ENCODE results near the gene ATXN1.
A peak's percentile ranks its signal among the peaks of the same experiment; 100 is the strongest.

Gene ATXN1

DNA sequence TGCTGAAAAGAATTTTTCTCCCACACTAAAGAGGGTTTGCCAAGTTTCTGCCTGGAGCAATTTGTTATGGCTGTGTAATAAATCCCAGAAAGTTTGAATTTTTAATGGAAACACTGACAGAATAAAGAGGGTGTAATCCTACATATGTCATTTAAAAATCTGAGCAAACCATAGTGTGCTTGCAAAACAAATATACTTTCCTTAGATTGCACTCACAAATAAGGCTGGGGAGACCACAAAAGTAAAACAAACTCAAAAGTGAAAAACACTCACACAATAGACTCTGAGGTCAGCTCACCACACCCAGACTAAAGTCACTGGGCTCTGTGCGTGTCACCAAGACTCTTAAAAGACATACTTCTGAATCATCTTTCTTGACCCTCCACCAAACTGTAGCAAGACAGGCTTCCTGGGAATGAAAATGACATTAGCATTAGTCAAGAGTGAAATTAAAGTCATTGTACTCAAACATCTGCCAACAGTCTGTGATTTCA, 4.8 kb upstream of the ATXN1 start:
- H3K4me3 ChIP-seq (ENCODE audit: low read depth, low read length), result no peak overlapping the region
- TF ChIP-seq, protein P1, sequence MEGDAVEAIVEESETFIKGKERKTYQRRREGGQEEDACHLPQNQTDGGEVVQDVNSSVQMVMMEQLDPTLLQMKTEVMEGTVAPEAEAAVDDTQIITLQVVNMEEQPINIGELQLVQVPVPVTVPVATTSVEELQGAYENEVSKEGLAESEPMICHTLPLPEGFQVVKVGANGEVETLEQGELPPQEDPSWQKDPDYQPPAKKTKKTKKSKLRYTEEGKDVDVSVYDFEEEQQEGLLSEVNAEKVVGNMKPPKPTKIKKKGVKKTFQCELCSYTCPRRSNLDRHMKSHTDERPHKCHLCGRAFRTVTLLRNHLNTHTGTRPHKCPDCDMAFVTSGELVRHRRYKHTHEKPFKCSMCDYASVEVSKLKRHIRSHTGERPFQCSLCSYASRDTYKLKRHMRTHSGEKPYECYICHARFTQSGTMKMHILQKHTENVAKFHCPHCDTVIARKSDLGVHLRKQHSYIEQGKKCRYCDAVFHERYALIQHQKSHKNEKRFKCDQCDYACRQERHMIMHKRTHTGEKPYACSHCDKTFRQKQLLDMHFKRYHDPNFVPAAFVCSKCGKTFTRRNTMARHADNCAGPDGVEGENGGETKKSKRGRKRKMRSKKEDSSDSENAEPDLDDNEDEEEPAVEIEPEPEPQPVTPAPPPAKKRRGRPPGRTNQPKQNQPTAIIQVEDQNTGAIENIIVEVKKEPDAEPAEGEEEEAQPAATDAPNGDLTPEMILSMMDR (IDR thresholded peaks at IDR 0.05; ENCODE audit: low read depth, low read length), result no peak

DNA sequence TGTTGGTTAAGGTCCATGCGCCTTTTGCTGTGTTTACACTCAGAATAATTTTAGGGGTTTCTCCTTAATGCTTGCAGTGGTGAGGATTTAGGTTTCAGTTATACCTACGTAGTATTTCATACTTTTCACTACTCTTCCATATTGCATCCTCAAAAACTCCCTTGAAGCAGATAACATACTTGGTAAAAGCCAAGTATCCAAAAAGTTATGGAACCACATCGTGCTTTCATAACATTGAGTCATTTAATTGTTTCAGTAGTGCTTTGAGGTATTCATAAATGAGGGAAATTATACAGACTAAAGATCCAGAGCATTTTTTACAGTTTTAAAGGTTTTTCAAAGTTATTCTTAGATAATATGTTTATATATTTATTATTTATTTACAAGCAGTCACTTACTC, 4.0 kb upstream of the ATXN1 start:
- TF ChIP-seq, protein P1 (IDR thresholded peaks at IDR 0.05; ENCODE audit: low read depth, low read length), result no peak
- H3K4me3 ChIP-seq (ENCODE audit: low read depth, low read length), result no peak overlapping the region

GRCh38 chr6:16764188-16764950, 3.1 kb upstream of the ATXN1 start:
- no peak overlapping the region for H3K4me3 ChIP-seq (ENCODE audit: low read depth, low read length)
- TF ChIP-seq, protein P1 (IDR thresholded peaks at IDR 0.05; ENCODE audit: low read depth, low read length), result no peak

DNA sequence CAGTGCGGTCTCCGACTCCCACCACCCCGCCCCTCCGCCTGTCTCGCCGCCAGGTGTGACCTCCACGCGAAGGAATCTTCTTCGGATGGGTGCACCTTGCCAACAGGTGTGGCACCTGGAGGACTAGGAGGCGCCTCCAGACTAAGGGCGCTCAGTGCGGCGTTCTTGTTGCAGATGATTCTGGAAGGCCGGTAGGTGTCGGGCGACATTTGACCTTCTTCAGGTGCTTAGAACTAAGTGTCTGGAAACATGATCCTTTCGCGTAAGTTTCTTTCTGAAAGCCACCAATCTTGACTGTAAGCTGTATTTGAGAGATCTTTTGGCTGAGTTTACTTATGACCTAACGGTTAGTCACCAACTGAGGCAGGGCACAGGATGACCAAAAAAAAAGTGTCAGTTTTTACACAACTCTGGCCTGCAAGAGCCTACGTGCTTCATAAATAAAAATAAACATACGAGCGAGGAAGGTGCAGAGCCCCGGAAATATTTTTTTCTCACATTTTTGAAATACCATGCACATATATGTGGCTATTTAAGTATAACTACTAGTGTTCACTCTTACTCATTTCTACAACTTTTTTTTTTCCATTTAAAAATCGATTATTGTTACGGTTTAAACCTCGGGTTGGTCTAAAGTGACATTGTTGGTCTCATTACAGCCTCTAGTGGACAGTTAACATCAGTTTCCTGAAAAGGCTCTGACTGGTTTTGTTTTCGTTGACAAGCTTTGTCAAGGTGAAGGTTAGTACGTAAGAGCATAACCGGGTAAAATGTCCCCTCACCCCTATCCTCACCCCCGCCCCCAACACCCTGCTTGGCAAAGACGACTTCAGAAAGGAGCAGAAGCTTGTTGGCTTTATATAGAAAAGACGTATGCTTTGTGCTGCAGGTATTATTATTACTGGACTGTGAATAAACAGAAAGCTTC, 1.6 kb upstream of the ATXN1 start:
- H3K4me3 ChIP-seq (ENCODE audit: low read depth, low read length), result peak overlapping the region; percentile 71
- TF ChIP-seq, protein P1 (IDR thresholded peaks at IDR 0.05; ENCODE audit: low read depth, low read length), result peak; percentile 75

- TF ChIP-seq, protein P1 (IDR thresholded peaks at IDR 0.05; ENCODE audit: low read depth, low read length), result no peak
- peak overlapping the region; percentile 71 for H3K4me3 ChIP-seq (ENCODE audit: low read depth, low read length)
Measured at GRCh38 chr6:16762268-16762549, 949 bp upstream of the ATXN1 start.

- peak overlapping the region; percentile 87 for H3K4me3 ChIP-seq (ENCODE audit: low read depth, low read length)
- TF ChIP-seq, protein P1 (IDR thresholded peaks at IDR 0.05; ENCODE audit: low read depth, low read length), result no peak
Measured at GRCh38 chr6:16761471-16762267, 409 bp upstream of the ATXN1 start.
